HEK293 (cell line): ENCODE measurements around the gene KLHDC3.

ENCODE experiments used
- CTCF ChIA-PET: fragments of 350-600 bp; formaldehyde crosslinking; extraction: SDS; loops from one replicate; lab custom pipeline; 2021; ENCODE audit warnings: antibody characterized with exemption; lab: Yijun Ruan, JAX
- POLR2A ChIA-PET: fragments of 300-600 bp; formaldehyde crosslinking; extraction: SDS; loops from one replicate; lab custom pipeline; 2020; ENCODE audit warnings: antibody characterized with exemption, inconsistent platforms; lab: Yijun Ruan, JAX
- H3K27ac ChIP-seq: fragments of 200-500 bp; sonication (Bioruptor generic); 2 replicates; pipeline ENCODE4 v1.5.1; 2014; ENCODE audit warnings: low read depth, low read length, control low read depth, inconsistent platforms; ENCODE audit errors: extremely low read depth
- H3K36me3 ChIP-seq, 2 experiments: fragments of 200-500 bp in 1 of 2; sonication (Bioruptor generic) in 1 of 2; 1 replicate in 1 of 2; 2 replicates in 1 of 2; pipeline ENCODE4 v1.5.1; 2014 to 2017; ENCODE audit warnings: inconsistent platforms in 2 of 2, low read length in 2 of 2; ENCODE audit not compliant: control insufficient read depth in 2 of 2, insufficient read depth in 1 of 2
- H3K4me1 ChIP-seq: fragments of 200-500 bp; sonication (Bioruptor generic); 2 replicates; pipeline ENCODE4 v1.5.1; 2014; ENCODE audit warnings: mild to moderate bottlenecking, low read length, inconsistent platforms; ENCODE audit not compliant: control insufficient read depth, insufficient read depth
- H3K4me3 ChIP-seq: 2 replicates; pipeline ENCODE4 v1.5.1; 2011; ENCODE audit warnings: low read depth, mild to moderate bottlenecking, control low read depth, low read length, moderate library complexity
- H3K9me3 ChIP-seq: fragments of 200-500 bp; sonication (Bioruptor generic); 2 replicates; pipeline ENCODE4 v1.5.1; 2014; ENCODE audit warnings: low read depth, low read length, inconsistent platforms; ENCODE audit not compliant: control insufficient read depth, insufficient read depth
- MZF1 ChIP-seq: fragments of 450-650 bp; formaldehyde crosslinking; IDR thresholded peaks from 2 replicates; pipeline ENCODE4 v1.5.1; 2017; ENCODE audit warnings: missing biosample characterization, missing genetic modification characterization, borderline replicate concordance
- SP7 ChIP-seq: fragments of 450-650 bp; formaldehyde crosslinking; IDR thresholded peaks from 2 replicates; pipeline ENCODE4 v1.5.1; 2016; ENCODE audit warnings: missing biosample characterization, missing genetic modification characterization
- ZBTB20 ChIP-seq: fragments of 450-650 bp; formaldehyde crosslinking; IDR thresholded peaks from 2 replicates; pipeline ENCODE4 v1.5.1; 2016; ENCODE audit warnings: missing biosample characterization, missing genetic modification characterization
- ZBTB48 ChIP-seq: fragments of 450-650 bp; formaldehyde crosslinking; IDR thresholded peaks from 2 replicates; pipeline ENCODE4 v1.5.1; 2016; ENCODE audit warnings: missing biosample characterization, missing genetic modification characterization
- ZNF112 ChIP-seq: fragments of 450-650 bp; formaldehyde crosslinking; IDR thresholded peaks from 2 replicates; pipeline ENCODE4 v1.5.0; 2017; ENCODE audit warnings: missing biosample characterization, missing genetic modification characterization
- ZNF132 ChIP-seq: fragments of 450-650 bp; formaldehyde crosslinking; IDR thresholded peaks from 2 replicates; pipeline ENCODE4 v1.5.1; 2017; ENCODE audit warnings: missing biosample characterization, missing genetic modification characterization, borderline replicate concordance
- ZNF19 ChIP-seq: fragments of 450-650 bp; formaldehyde crosslinking; IDR thresholded peaks from 2 replicates; pipeline ENCODE4; 2016; ENCODE audit warnings: missing biosample characterization, missing genetic modification characterization, low read depth
- ZNF404 ChIP-seq: fragments of 450-650 bp; formaldehyde crosslinking; IDR thresholded peaks from 2 replicates; pipeline ENCODE4 v1.5.1; 2017; ENCODE audit warnings: missing biosample characterization, missing genetic modification characterization
- ZNF514 ChIP-seq: fragments of 450-650 bp; formaldehyde crosslinking; IDR thresholded peaks from 2 replicates; pipeline ENCODE4 v1.5.1; 2016; ENCODE audit warnings: missing biosample characterization, missing genetic modification characterization
- ZNF677 ChIP-seq: fragments of 450-650 bp; IDR thresholded peaks from 2 replicates; pipeline ENCODE4 v1.5.0; 2018; ENCODE audit warnings: missing biosample characterization, mild to moderate bottlenecking, missing genetic modification characterization, moderate library complexity
- ZNF785 ChIP-seq: fragments of 450-650 bp; formaldehyde crosslinking; IDR thresholded peaks from 2 replicates; pipeline ENCODE4 v1.5.1; 2016; ENCODE audit warnings: missing biosample characterization, missing genetic modification characterization
- TF ChIP-seq, protein P1 (sequence below): fragments of 450-650 bp; formaldehyde crosslinking; IDR thresholded peaks from 2 replicates; pipeline ENCODE4 v1.5.1; 2016; ENCODE audit warnings: missing biosample characterization, missing genetic modification characterization
- TF ChIP-seq, protein P2 (sequence below): fragments of 450-650 bp; formaldehyde crosslinking; IDR thresholded peaks from 2 replicates; pipeline ENCODE4 v1.5.1; 2016; ENCODE audit warnings: missing biosample characterization, missing genetic modification characterization
- TF ChIP-seq, protein P3 (sequence below): fragments of 450-650 bp; formaldehyde crosslinking; IDR thresholded peaks from 2 replicates; pipeline ENCODE4 v1.5.1; 2016; ENCODE audit warnings: missing biosample characterization, missing genetic modification characterization
- TF ChIP-seq, protein P4 (sequence below): fragments of 450-650 bp; formaldehyde crosslinking; IDR thresholded peaks from 2 replicates; pipeline ENCODE4 v1.5.1; 2017; ENCODE audit warnings: missing biosample characterization, missing genetic modification characterization
- TF ChIP-seq, protein P5 (sequence below): fragments of 450-650 bp; IDR thresholded peaks from 2 replicates; pipeline ENCODE4 v1.5.1; 2018; ENCODE audit warnings: missing biosample characterization, mild to moderate bottlenecking, missing genetic modification characterization
- TF ChIP-seq, protein P6 (sequence below): fragments of 450-650 bp; formaldehyde crosslinking; IDR thresholded peaks from 2 replicates; pipeline ENCODE4 v1.5.1; 2016; ENCODE audit warnings: missing biosample characterization, missing genetic modification characterization
- TF ChIP-seq, protein P7 (sequence below): fragments of 450-650 bp; formaldehyde crosslinking; conservative IDR thresholded peaks from 2 replicates; pipeline ENCODE4 v1.5.1; 2016; ENCODE audit warnings: low read depth, missing biosample characterization, missing genetic modification characterization

The KLHDC3 gene

DNA sequence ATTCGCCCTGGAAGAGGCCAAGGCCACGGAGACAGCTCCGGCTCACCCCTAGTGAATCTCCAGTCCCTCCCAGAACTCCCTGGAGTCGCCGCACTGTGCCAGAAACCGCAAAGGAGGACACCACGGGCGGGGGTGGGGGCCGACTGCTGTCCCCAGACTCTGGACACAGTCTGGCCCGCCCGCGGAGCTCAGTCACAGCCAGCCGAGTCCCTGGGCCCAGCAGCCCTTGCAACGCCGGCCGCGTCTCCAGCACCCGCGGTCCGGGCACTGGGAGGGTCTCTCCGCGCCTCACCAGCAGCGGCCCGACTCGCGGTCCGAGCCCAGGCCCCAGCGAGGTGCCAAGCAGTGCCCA lies 35.6 kb upstream of the KLHDC3 start (continued):
- TF ChIP-seq ZNF785 (no peak), ZNF514 (tag by site-specific recombination) (no peak), ZBTB20 (tag by site-specific recombination) (peak; percentile 76; the same call in 1 of the 2 replicates), ZBTB48 (tag by site-specific recombination) (peak; percentile 47; the same call in 1 of the 2 replicates)
- TF ChIP-seq, protein P1, sequence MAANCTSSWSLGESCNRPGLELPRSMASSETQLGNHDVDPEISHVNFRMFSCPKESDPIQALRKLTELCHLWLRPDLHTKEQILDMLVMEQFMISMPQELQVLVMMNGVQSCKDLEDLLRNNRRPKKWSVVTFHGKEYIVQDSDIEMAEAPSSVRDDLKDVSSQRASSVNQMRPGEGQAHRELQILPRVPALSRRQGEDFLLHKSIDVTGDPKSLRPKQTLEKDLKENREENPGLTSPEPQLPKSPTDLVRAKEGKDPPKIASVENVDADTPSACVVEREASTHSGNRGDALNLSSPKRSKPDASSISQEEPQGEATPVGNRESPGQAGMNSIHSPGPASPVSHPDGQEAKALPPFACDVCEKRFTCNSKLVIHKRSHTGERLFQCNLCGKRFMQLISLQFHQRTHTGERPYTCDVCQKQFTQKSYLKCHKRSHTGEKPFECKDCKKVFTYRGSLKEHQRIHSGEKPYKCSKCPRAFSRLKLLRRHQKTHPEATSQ (tag by site-specific recombination), result 0 out of 2 replicates have a peak, but pooled peaks have one; percentile 19
- TF ChIP-seq, protein P2, sequence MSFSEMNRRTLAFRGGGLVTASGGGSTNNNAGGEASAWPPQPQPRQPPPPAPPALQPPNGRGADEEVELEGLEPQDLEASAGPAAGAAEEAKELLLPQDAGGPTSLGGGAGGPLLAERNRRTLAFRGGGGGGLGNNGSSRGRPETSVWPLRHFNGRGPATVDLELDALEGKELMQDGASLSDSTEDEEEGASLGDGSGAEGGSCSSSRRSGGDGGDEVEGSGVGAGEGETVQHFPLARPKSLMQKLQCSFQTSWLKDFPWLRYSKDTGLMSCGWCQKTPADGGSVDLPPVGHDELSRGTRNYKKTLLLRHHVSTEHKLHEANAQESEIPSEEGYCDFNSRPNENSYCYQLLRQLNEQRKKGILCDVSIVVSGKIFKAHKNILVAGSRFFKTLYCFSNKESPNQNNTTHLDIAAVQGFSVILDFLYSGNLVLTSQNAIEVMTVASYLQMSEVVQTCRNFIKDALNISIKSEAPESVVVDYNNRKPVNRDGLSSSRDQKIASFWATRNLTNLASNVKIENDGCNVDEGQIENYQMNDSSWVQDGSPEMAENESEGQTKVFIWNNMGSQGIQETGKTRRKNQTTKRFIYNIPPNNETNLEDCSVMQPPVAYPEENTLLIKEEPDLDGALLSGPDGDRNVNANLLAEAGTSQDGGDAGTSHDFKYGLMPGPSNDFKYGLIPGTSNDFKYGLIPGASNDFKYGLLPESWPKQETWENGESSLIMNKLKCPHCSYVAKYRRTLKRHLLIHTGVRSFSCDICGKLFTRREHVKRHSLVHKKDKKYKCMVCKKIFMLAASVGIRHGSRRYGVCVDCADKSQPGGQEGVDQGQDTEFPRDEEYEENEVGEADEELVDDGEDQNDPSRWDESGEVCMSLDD, result no peak
- TF ChIP-seq, protein P3, sequence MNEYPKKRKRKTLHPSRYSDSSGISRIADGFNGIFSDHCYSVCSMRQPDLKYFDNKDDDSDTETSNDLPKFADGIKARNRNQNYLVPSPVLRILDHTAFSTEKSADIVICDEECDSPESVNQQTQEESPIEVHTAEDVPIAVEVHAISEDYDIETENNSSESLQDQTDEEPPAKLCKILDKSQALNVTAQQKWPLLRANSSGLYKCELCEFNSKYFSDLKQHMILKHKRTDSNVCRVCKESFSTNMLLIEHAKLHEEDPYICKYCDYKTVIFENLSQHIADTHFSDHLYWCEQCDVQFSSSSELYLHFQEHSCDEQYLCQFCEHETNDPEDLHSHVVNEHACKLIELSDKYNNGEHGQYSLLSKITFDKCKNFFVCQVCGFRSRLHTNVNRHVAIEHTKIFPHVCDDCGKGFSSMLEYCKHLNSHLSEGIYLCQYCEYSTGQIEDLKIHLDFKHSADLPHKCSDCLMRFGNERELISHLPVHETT (tag by site-specific recombination), result no peak

DNA sequence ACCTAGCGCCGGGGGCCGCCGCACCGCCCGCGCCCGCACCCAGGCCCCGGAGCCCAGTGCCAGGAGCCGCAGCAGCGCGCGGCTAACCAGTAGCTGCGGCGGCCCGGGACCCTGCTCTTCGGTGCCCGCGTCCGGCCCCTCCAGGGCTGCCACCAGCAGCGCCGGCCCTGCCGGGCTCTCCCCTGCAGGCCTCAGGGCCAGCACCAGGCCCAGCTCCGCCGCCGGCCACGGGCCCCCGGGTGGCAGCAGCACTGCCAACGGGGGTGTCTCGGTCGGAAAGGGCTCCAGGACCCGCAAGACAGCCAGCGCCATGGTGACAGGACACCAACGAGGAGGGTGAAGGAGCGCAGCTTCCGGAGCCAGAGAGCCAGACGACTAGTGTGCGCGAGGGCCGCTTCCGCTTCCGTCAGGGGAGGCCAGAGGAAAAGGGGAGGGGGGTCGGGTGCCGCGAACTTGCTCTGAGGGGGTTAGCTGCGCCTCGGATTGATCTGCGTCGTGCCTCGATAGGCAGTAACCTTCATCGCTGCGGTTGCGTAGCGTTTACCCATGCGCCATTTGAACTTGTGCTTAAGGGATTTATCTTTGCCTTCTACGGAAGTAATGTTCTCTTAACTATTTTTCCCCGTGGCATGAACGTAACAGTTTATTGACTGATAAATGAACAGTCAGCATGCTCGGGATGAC lies 35.1 kb upstream of the KLHDC3 start, which contains the start of gene PEX6:
TSS of gene PEX6 (minus strand) at position 343 of the 684 bp plus-strand sequence. CDS start at position 312, 31 bp downstream.
- Histone ChIP-seq H3K4me3 (peak within 1 kb of the TSS; percentile 88), H3K36me3 (peaks cover 5 to 12% of the 10 kb centered on the region in 2 experiments; a peak in 2 of 3 replicates), H3K27ac (peak within 1 kb of the TSS; percentile 84), H3K9me3 (no peaks in the 10 kb centered on the region), H3K4me1 (no peaks in the 10 kb centered on the region)
- CTCF ChIA-PET, result interaction anchor here (0.5 to 1.5 kb wide), 14 partner anchors 9 to 1360 kb away, joined by 3 to 6 read pairs (median 3); partner anchors contain the start of genes CUL7, KLC4 and MRPL2
- POLR2A ChIA-PET, result interaction anchor here (0.6 to 3.4 kb wide), 23 partner anchors 8 to 234 kb away, joined by 3 to 46 read pairs (median 4); partner anchors contain the start of genes CNPY3, CUL7, KLC4 and KLHDC3
- TF ChIP-seq, protein P4, sequence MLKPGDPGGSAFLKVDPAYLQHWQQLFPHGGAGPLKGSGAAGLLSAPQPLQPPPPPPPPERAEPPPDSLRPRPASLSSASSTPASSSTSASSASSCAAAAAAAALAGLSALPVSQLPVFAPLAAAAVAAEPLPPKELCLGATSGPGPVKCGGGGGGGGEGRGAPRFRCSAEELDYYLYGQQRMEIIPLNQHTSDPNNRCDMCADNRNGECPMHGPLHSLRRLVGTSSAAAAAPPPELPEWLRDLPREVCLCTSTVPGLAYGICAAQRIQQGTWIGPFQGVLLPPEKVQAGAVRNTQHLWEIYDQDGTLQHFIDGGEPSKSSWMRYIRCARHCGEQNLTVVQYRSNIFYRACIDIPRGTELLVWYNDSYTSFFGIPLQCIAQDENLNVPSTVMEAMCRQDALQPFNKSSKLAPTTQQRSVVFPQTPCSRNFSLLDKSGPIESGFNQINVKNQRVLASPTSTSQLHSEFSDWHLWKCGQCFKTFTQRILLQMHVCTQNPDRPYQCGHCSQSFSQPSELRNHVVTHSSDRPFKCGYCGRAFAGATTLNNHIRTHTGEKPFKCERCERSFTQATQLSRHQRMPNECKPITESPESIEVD, result no peak
- TF ChIP-seq, protein P5, sequence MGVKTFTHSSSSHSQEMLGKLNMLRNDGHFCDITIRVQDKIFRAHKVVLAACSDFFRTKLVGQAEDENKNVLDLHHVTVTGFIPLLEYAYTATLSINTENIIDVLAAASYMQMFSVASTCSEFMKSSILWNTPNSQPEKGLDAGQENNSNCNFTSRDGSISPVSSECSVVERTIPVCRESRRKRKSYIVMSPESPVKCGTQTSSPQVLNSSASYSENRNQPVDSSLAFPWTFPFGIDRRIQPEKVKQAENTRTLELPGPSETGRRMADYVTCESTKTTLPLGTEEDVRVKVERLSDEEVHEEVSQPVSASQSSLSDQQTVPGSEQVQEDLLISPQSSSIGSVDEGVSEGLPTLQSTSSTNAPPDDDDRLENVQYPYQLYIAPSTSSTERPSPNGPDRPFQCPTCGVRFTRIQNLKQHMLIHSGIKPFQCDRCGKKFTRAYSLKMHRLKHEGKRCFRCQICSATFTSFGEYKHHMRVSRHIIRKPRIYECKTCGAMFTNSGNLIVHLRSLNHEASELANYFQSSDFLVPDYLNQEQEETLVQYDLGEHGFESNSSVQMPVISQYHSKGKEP (tag by site-specific recombination), result no peak
- TF ChIP-seq ZNF132, result no peak
- TF ChIP-seq ZNF112 (tag by site-specific recombination), result no peak
- TF ChIP-seq, protein P6, sequence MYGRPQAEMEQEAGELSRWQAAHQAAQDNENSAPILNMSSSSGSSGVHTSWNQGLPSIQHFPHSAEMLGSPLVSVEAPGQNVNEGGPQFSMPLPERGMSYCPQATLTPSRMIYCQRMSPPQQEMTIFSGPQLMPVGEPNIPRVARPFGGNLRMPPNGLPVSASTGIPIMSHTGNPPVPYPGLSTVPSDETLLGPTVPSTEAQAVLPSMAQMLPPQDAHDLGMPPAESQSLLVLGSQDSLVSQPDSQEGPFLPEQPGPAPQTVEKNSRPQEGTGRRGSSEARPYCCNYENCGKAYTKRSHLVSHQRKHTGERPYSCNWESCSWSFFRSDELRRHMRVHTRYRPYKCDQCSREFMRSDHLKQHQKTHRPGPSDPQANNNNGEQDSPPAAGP, result 0 out of 2 replicates have a peak, but pooled peaks have one; percentile 33
- 0 out of 2 replicates have a peak, but pooled peaks have one; percentile 17 for TF ChIP-seq ZNF677 (tag by site-specific recombination)
- no peak for TF ChIP-seq ZNF19
- TF ChIP-seq ZNF404 (tag by site-specific recombination), result no peak
- TF ChIP-seq SP7, result peak; percentile 56
- TF ChIP-seq, protein P7, sequence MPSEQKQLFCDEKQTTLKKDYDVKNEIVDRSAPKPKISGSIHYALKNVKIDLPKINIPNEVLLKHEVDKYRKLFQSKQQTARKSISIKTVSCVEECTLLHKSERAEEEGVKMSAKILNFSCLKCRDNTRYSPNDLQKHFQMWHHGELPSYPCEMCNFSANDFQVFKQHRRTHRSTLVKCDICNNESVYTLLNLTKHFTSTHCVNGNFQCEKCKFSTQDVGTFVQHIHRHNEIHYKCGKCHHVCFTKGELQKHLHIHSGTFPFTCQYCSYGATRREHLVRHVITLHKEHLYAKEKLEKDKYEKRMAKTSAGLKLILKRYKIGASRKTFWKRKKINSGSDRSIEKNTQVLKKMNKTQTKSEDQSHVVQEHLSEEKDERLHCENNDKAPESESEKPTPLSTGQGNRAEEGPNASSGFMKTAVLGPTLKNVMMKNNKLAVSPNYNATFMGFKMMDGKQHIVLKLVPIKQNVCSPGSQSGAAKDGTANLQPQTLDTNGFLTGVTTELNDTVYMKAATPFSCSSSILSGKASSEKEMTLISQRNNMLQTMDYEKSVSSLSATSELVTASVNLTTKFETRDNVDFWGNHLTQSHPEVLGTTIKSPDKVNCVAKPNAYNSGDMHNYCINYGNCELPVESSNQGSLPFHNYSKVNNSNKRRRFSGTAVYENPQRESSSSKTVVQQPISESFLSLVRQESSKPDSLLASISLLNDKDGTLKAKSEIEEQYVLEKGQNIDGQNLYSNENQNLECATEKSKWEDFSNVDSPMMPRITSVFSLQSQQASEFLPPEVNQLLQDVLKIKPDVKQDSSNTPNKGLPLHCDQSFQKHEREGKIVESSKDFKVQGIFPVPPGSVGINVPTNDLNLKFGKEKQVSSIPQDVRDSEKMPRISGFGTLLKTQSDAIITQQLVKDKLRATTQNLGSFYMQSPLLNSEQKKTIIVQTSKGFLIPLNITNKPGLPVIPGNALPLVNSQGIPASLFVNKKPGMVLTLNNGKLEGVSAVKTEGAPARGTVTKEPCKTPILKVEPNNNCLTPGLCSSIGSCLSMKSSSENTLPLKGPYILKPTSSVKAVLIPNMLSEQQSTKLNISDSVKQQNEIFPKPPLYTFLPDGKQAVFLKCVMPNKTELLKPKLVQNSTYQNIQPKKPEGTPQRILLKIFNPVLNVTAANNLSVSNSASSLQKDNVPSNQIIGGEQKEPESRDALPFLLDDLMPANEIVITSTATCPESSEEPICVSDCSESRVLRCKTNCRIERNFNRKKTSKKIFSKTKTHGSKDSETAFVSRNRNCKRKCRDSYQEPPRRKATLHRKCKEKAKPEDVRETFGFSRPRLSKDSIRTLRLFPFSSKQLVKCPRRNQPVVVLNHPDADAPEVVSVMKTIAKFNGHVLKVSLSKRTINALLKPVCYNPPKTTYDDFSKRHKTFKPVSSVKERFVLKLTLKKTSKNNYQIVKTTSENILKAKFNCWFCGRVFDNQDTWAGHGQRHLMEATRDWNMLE (tag by site-specific recombination), result peak; percentile 62
- TF ChIP-seq MZF1 (tag by site-specific recombination), result 0 out of 2 replicates have a peak, but pooled peaks have one; percentile 33
